BE2C (cell line): Measurements from ENCODE around the gene TAS2R3.

Source experiments
- DNase-seq: peaks from one replicate; pipeline ENCODE4 v3.0.0-alpha.2; 2020
- H3K27me3 ChIP-seq: fragments of 250-450 bp; sonication (Bioruptor Pico); 2 replicates; pipeline ENCODE4 v1.5.1; 2020; ENCODE audit warnings: mild to moderate bottlenecking
- H3K36me3 ChIP-seq: fragments of 250-450 bp; sonication (Bioruptor Pico); 2 replicates; pipeline ENCODE4 v1.5.1; 2020; ENCODE audit warnings: mild to moderate bottlenecking
- H3K4me1 ChIP-seq: fragments of 250-450 bp; sonication (Bioruptor Pico); 2 replicates; pipeline ENCODE4 v1.5.1; 2020
- H3K4me3 ChIP-seq: 2 replicates; pipeline ENCODE4 v1.5.1; 2011; ENCODE audit warnings: low read depth, low read length
- H3K9me3 ChIP-seq: fragments of 250-450 bp; sonication (Bioruptor Pico); 2 replicates; pipeline ENCODE4 v1.5.1; 2020
- TF ChIP-seq, protein P1 (sequence below): IDR thresholded peaks from 2 replicates; pipeline ENCODE4 v1.5.1; 2012; ENCODE audit warnings: mild to moderate bottlenecking, low read depth, low read length

The TAS2R3 gene

GRCh38 chr7:141792526-141792925 lies 28.6 kb downstream of the TAS2R3 start:
- Histone ChIP-seq H3K9me3 (no peaks in the 10 kb centered on the region), H3K36me3 (no peaks in the 10 kb centered on the region), H3K4me3 (no peak overlapping the region), H3K4me1 (0 out of 2 replicates have a peak, but pooled peaks cover 6% of the 10 kb centered on the region), H3K27me3 (no peaks in the 10 kb centered on the region)
- DNase-seq: no peak
- TF ChIP-seq, protein P1, sequence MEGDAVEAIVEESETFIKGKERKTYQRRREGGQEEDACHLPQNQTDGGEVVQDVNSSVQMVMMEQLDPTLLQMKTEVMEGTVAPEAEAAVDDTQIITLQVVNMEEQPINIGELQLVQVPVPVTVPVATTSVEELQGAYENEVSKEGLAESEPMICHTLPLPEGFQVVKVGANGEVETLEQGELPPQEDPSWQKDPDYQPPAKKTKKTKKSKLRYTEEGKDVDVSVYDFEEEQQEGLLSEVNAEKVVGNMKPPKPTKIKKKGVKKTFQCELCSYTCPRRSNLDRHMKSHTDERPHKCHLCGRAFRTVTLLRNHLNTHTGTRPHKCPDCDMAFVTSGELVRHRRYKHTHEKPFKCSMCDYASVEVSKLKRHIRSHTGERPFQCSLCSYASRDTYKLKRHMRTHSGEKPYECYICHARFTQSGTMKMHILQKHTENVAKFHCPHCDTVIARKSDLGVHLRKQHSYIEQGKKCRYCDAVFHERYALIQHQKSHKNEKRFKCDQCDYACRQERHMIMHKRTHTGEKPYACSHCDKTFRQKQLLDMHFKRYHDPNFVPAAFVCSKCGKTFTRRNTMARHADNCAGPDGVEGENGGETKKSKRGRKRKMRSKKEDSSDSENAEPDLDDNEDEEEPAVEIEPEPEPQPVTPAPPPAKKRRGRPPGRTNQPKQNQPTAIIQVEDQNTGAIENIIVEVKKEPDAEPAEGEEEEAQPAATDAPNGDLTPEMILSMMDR: no peak
